ENCODE data around the gene CYP11A1.
"Not testable (repeated sequence)": the region's sequence is repeated elsewhere in the genome, so short reads cannot be mapped to it uniquely, and the experiment has no call there.

Gene CYP11A1

DNA sequence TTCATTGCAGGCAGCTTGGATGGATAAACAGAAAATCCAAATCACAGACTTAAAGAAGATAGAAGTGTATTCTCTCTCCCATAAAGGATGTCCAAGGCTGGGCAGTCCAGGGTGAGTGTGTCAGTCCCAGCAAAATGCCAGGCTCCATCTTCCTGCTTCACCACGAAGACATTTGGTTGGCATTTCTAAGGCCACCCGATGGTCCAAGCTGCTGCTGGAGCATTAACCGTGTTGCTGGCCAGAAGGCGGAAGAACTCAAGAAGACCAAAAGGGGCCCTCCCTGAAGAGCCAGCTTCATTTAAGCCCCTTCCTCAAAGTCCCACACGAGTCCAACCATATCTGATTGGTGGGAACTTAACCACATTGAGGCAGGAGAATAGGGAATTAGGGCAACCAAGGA is 3.0 kb upstream of the CYP11A1 start:
- no peak for TF ChIP-seq CTCF (IDR thresholded peaks at IDR 0.05; ENCODE audit: low read depth, low read length)
- DNase-seq (ENCODE audit: extremely low read depth, low read depth) = no peak

GRCh38 chr15:74369756-74370155 is 2.3 kb upstream of the CYP11A1 start:
- TF ChIP-seq CTCF (IDR thresholded peaks at IDR 0.05; ENCODE audit: low read depth, low read length) = no peak

DNA sequence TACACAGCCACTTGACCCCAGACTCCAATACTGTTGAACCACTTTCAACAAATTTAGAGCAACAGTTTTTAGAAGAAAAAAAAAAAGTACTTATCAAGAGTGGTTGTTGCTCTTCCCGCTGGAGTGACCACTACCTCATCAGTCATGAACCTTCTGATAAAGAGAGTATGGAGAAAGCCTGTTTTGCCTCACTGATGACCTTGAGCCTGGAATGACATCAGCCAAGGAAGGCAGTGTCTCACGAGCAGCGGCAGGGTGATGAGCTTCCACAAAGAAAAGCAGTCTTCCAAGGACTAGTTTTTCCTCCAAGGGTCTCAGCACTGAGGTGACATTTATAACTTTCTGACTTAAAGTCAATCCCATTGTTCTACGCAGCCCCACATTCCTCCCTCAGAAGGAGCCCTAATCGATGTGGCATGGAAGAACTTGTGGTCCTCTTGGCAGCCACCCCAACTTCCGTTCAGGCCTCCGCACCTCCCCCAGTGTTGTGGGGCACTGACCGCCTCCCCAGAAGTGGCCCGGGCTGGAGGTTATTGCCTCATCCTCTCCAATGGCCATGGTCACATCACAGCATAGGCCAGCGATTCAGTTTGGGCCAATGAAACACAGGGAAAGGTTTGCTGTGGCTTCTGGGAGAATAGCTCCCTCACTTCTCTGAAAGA is 1.8 kb upstream of the CYP11A1 start:
- no peak for DNase-seq (ENCODE audit: extremely low read depth, low read depth)
- no peak for TF ChIP-seq CTCF (IDR thresholded peaks at IDR 0.05; ENCODE audit: low read depth, low read length)

More at GRCh38 chr15:74369756-74370155, 2.3 kb upstream of the CYP11A1 start:
- DNase-seq (ENCODE audit: extremely low read depth, low read depth) = no peak

- no peak for DNase-seq (ENCODE audit: extremely low read depth, low read depth)
- TF ChIP-seq CTCF (IDR thresholded peaks at IDR 0.05; ENCODE audit: low read depth, low read length) = no peak
These were observed 675 bp upstream of the CYP11A1 start for GRCh38 chr15:74368121-74368520.

GRCh38 chr15:74365598-74366445 is 1.6 kb downstream of the CYP11A1 start:
- DNase-seq (ENCODE audit: extremely low read depth, low read depth) = no peak

GRCh38 chr15:74364936-74365597 is 2.4 kb downstream of the CYP11A1 start:
- TF ChIP-seq CTCF (IDR thresholded peaks at IDR 0.05; ENCODE audit: low read depth, low read length) = no peak
- DNase-seq (ENCODE audit: extremely low read depth, low read depth) = no peak

More at GRCh38 chr15:74365598-74366445, 1.6 kb downstream of the CYP11A1 start:
- no peak for TF ChIP-seq CTCF (IDR thresholded peaks at IDR 0.05; ENCODE audit: low read depth, low read length)

GRCh38 chr15:74362482-74362881 is 5.0 kb downstream of the CYP11A1 start:
- no peak for DNase-seq (ENCODE audit: extremely low read depth, low read depth)
- no peak for TF ChIP-seq CTCF (IDR thresholded peaks at IDR 0.05; ENCODE audit: low read depth, low read length)

DNA sequence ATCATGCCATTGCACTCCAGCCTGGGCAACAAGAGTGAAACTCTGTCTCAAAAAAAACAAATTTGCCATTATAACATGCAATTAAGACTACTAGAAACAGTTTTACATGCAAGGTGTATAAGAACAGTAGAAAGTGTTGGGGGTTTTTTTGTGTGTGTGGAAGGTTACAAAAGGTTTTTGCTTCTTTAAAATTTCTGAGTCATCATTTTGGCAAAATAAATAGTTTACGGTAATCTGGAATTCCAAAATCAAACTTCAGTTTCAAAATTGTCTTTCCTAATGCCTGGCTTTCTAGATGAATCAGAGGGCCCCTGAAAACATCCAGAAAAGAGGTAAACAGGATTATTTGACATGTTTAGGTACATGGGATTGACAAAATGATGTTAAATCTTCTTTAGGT is 6.6 kb downstream of the CYP11A1 start:
- DNase-seq (ENCODE audit: extremely low read depth, low read depth) = not testable (repeated sequence)

DNA sequence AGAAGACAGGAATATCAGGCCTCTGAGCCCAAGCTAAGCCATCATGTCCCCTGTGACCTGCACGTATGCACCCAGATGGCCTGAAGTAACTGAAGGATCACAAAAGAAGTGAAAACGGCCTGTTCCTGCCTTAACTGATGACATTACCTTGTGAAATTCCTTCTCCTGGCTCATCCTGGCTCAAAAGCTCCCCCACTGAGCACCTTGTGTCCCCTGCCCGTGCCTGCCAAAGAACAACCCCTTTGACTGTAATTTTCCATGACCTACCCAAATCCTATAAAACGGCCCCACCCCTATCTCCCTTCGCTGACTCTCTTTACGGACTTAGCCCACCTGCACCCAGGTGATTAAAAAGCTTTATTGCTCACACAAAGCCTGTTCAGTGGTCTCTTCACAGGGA is 8.1 kb downstream of the CYP11A1 start:
- not testable (repeated sequence) for DNase-seq (ENCODE audit: extremely low read depth, low read depth)

- not testable (repeated sequence) for DNase-seq (ENCODE audit: extremely low read depth, low read depth)
These were observed 9.9 kb downstream of the CYP11A1 start for GRCh38 chr15:74357514-74357913.

Data from AG09319 (cell line).